ENCODE results near the gene CEMIP2. TPM values are rescaled to one million over a fixed set of nuclear protein-coding genes. Genes with fewer than 3 reads are reported as not detected.

CEMIP2 gene
- polyA plus RNA-seq, 6 donors from 2014 or later = 28.7 to 51.7 (median 41.8) TPM

DNA sequence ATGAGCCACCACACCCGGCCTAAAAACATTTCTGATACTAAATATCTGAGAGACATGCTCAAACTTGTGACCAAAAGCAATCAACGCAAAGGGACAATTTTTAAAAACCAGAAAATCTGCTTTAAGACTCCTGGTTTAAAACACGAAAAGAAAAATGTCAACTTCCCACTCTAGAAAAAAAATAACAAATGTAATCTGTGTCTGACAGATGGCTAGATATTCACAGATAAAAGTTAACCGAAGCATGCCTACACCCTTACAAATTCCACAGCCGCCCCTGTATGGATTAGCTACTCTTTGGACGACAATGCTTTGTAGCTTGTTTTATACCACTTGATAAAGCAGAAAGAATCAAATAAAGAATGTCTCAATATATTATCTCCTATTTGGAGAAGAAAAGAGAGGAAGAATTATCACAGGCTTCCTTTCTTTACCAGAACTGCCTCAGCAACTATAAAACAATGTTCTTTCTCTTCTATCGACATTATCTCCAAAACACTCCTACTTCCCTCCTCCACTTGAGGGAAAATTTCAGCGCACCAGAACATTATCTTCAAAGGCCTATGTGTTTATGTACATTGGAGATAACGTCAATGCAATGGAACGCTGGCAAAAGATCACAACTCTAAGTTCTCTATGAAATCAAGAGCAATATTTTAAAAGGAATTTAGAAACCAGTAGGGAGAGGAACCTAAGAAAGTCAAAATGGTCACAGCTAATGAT lies 26.2 kb downstream of the CEMIP2 start:
- Mint-ChIP-seq H3K27me3 (no peaks in the 10 kb centered on the region), H3K4me1 (peaks cover 15 to 27% (median 22%) of the 10 kb centered on the region in 3 donors), H3K36me3 (peaks cover 9 to 22% of the 10 kb centered on the region in 2 donors), H3K27ac (peak overlapping the region in 5 of 6 donors; percentile 29 to 91 (median 50)), H3K4me3 (no peak overlapping the region), H3K9me3 (no peaks in the 10 kb centered on the region)
- DNase-seq = no peak
- no peak for ATAC-seq (ENCODE audit: low read depth in 2 of 2)

DNA sequence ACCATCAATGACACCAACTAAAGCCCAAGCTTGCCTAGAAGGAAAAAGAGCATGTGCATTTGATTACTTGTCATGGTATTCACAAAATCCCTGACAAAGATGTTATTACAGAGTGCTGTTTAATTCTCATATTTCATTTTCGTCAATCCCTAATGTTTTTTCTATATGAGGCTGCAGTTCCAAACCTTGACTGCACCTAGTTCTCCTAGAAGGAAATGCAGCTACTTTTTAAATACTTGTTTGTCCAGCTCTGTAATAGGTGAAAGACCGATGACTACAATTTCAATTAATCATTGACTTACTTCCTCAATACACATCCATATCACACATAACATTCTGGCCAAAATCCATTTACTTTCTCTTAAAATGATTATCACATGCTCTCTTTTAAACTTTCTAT lies 28.1 kb downstream of the CEMIP2 start:
- Mint-ChIP-seq H3K27me3 (no peaks in the 10 kb centered on the region), H3K27ac (peak overlapping the region in 2 of 6 donors; percentile 3 to 63), H3K9me3 (no peaks in the 10 kb centered on the region), H3K4me3 (no peak overlapping the region), H3K36me3 (peaks cover 10 to 21% of the 10 kb centered on the region in 2 donors), H3K4me1 (peaks cover 17 to 27% (median 17%) of the 10 kb centered on the region in 3 donors)
- no peak for DNase-seq
- no peak for ATAC-seq (ENCODE audit: low read depth in 2 of 2)

GRCh38 chr9:71737455-71737854 lies 30.9 kb downstream of the CEMIP2 start:
- DNase-seq = no peak
- H3K9me3 Mint-ChIP-seq = no peaks in the 10 kb centered on the region
- H3K4me1 Mint-ChIP-seq = peaks cover 5 to 16% (median 12%) of the 10 kb centered on the region in 3 donors
- no peak overlapping the region for H3K27ac Mint-ChIP-seq
- no peak for ATAC-seq (ENCODE audit: low read depth in 2 of 2)
- H3K27me3 Mint-ChIP-seq = no peaks in the 10 kb centered on the region
- H3K36me3 Mint-ChIP-seq = peaks cover 26 to 39% of the 10 kb centered on the region in 2 donors
- no peak overlapping the region for H3K4me3 Mint-ChIP-seq

DNA sequence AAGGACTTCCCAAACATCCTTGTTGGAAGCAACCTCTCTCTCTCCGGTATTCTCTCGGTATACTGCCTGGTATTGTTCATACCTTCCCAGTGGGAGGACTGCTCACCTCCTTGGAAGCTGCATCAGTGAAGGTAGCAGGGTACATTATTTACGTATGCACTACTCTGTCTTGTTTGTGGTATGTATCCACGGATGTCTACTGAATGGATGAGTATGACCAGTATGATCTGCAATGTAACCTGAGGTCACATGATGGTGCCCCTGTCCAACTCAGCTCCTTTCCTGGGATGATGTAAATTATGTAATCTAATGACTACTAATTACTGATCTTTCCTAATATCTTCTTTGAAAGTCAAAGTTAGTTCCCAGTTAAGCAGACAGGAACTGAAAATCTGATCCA lies 32.1 kb downstream of the CEMIP2 start:
- ATAC-seq (ENCODE audit: low read depth in 2 of 2) (no peak), DNase-seq (no peak)
- no peaks in the 10 kb centered on the region for H3K9me3 Mint-ChIP-seq
- H3K27ac Mint-ChIP-seq = peak overlapping the region in 3 of 6 donors; percentile 15 to 52 (median 49)
- no peak overlapping the region for H3K4me3 Mint-ChIP-seq
- H3K4me1 Mint-ChIP-seq = peaks cover 2 to 11% (median 6%) of the 10 kb centered on the region in 3 donors
- peaks cover 33 to 47% of the 10 kb centered on the region in 2 donors for H3K36me3 Mint-ChIP-seq
- no peaks in the 10 kb centered on the region for H3K27me3 Mint-ChIP-seq

DNA sequence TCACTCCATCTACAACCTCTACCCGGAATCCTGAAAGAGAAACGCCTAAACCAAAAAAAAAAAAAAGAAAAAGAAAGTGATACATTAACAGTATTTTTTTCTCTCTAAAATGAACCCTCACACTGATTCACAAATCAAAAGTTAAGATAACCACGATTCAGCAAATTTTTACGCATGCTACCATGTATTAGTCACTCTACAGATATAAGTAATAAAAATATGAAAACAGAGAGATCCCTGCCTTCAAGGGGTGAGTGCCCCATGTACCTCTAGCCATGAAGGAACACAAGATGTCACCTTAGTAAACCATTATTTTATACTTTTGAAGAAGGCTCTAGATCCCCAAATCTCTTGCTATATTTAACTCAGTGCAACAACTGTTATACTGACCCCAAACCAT lies 33.4 kb downstream of the CEMIP2 start:
- Mint-ChIP-seq H3K27ac (no peak overlapping the region), H3K4me1 (peaks cover 2 to 6% (median 6%) of the 10 kb centered on the region in 3 donors), H3K9me3 (no peaks in the 10 kb centered on the region), H3K36me3 (peaks cover 46 to 53% of the 10 kb centered on the region in 2 donors), H3K27me3 (no peaks in the 10 kb centered on the region), H3K4me3 (no peak overlapping the region)
- no peak for ATAC-seq (ENCODE audit: low read depth in 2 of 2)
- no peak for DNase-seq

- Mint-ChIP-seq H3K27ac (peak overlapping the region in 3 of 6 donors; percentile 63 to 90 (median 74)), H3K9me3 (no peaks in the 10 kb centered on the region), H3K36me3 (peaks cover 51 to 56% of the 10 kb centered on the region in 2 donors), H3K27me3 (no peaks in the 10 kb centered on the region), H3K4me3 (no peak overlapping the region), H3K4me1 (peaks cover 2 to 6% (median 6%) of the 10 kb centered on the region in 3 donors)
- DNase-seq (no peak), ATAC-seq (ENCODE audit: low read depth in 2 of 2) (no peak)
Measured at GRCh38 chr9:71733176-71733575, 35.1 kb downstream of the CEMIP2 start.

DNA sequence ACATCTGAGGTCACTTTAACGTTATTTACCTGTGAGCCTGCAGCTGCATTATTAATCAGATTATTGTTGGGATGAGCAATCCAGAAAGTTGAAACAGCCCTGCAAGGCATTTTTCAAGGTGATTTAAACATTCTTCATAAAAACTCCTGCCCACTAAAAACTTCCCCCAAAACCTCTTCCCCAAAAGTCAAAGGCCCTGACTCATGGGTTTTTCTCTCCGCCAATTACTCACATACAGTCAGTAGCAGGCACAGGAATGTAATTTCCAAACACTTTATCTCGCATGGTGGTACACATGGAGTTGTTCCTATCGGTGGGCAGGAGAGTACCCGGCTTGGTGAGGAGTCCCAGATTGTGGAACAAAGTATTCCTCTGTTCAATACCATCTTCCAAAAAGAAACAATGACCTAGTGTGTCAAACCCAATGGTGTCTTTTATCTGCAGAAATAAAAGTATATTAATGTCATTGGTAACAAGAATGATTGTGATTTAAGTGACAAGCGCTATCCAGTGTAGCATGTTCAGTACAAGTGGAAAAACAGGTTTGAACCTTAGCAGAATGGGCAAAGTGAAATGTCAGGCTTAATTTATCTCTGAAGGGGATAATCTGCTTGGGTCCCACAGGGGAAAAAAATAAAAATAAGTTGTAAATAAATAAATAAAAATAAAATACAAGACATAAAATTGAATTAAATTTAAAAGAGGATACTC lies 38.3 kb downstream of the CEMIP2 start:
- no peak for ATAC-seq (ENCODE audit: low read depth in 2 of 2)
- Mint-ChIP-seq H3K27ac (peak overlapping the region in 1 of 6 donors; percentile 43), H3K9me3 (no peaks in the 10 kb centered on the region), H3K36me3 (peaks cover 41 to 50% of the 10 kb centered on the region in 2 donors), H3K4me1 (peaks cover 0 to 4% (median 0%) of the 10 kb centered on the region in 3 donors), H3K4me3 (no peak overlapping the region), H3K27me3 (no peaks in the 10 kb centered on the region)
- DNase-seq = no peak

DNA sequence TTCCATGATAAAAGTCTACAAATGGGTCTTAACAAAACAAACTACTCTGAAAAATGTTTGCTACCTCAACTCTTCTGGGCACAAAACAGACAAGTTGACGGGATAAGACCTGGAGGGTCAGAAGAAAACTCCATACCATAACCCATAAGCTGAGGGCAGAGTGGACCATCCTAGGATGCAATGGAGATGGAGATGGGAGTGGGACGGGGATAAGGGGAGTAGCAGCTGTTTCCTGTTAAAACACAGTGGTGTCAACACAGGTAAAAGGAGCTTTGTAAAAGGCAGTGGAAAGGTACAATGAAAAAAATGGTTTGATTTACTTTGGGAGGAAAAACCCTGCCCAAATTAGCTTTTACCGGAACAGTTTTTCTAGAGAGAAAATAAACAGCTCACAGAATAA lies 41.6 kb downstream of the CEMIP2 start:
- Mint-ChIP-seq H3K27ac (no peak overlapping the region), H3K9me3 (no peaks in the 10 kb centered on the region), H3K27me3 (no peaks in the 10 kb centered on the region), H3K4me3 (no peak overlapping the region), H3K36me3 (peaks cover 35% of the 10 kb centered on the region in 2 donors), H3K4me1 (no peaks in the 10 kb centered on the region)
- ATAC-seq (ENCODE audit: low read depth in 2 of 2) = no peak
- no peak for DNase-seq

GRCh38 chr9:71725590-71726338 lies 42.5 kb downstream of the CEMIP2 start:
- Mint-ChIP-seq H3K36me3 (peaks cover 28 to 30% of the 10 kb centered on the region in 2 donors), H3K27ac (no peak overlapping the region), H3K27me3 (no peaks in the 10 kb centered on the region), H3K4me1 (no peaks in the 10 kb centered on the region), H3K4me3 (no peak overlapping the region), H3K9me3 (no peaks in the 10 kb centered on the region)
- DNase-seq = no peak
- ATAC-seq (ENCODE audit: low read depth in 2 of 2) = no peak

DNA sequence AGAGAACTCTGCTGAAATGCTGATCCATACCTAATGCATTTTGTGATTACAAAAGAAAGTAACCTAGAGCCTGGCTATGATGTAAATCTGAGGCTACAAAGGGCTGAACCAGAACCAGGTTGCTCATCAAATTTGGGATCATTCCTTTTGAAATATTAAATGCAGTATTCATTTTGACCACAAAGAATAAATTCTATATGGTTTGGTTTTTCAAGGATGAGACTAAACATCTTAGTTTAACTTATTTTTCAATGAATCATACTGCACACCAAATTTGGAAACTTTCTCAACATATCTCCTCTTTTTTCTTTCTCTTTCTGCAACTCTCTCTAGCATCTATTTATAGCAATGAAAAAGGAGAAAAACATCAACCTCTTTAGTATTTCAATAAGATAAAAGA lies 46.5 kb downstream of the CEMIP2 start:
- Mint-ChIP-seq H3K4me3 (no peak overlapping the region), H3K9me3 (no peaks in the 10 kb centered on the region), H3K27ac (peak overlapping the region in 1 of 6 donors; percentile 76), H3K36me3 (peaks cover 24 to 26% of the 10 kb centered on the region in 2 donors), H3K27me3 (no peaks in the 10 kb centered on the region), H3K4me1 (peaks cover 0 to 4% (median 0%) of the 10 kb centered on the region in 3 donors)
- DNase-seq (no peak), ATAC-seq (ENCODE audit: low read depth in 2 of 2) (no peak)

DNA sequence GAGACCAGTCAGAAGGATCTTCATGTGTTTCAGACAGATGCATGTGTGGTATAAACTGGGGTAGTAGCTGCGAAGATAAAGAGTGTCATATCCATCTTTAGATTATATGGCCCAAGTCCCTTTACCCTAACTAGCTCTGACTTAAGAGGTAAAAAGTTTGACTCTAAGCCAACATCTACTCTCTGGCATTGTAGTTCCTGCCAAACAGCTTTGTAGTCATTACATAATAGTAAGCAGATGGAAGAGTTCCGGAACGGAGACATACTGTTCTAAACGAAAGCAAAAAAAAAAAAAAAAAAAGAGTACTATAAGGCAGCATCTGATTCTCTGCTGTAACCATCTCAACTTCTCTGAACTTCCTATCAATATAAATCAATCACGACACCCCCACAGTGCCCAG lies 48.8 kb downstream of the CEMIP2 start:
- H3K36me3 Mint-ChIP-seq = peaks cover 26 to 31% of the 10 kb centered on the region in 2 donors
- no peaks in the 10 kb centered on the region for H3K27me3 Mint-ChIP-seq
- DNase-seq (no peak), ATAC-seq (ENCODE audit: low read depth in 2 of 2) (no peak)
- H3K9me3 Mint-ChIP-seq = no peaks in the 10 kb centered on the region
- H3K4me1 Mint-ChIP-seq = peaks cover 0 to 4% (median 0%) of the 10 kb centered on the region in 3 donors
- peak overlapping the region in 4 of 6 donors; percentile 54 to 92 (median 72) for H3K27ac Mint-ChIP-seq
- no peak overlapping the region for H3K4me3 Mint-ChIP-seq

DNA sequence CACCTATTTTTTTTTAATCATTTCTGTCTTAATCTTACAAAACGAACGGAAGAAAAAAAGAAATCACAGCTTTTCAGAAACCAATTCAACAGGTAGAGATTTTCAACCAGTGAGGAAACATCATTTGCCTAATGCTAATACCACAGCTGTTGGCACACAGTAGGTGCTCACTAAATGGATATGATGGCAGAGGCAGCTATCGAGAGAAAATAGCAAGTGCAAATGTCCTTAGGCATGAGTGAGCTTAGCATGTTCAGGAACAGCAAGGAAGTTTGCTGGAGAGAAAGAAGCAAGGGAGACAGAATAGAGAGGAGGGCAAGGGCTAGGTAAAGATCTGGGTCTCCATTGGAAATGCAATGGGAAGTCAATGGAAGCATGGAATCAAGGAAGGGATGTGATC lies 49.2 kb downstream of the CEMIP2 start:
- H3K4me1 Mint-ChIP-seq = peaks cover 0 to 4% (median 0%) of the 10 kb centered on the region in 3 donors
- no peak for ATAC-seq (ENCODE audit: low read depth in 2 of 2)
- H3K9me3 Mint-ChIP-seq = no peaks in the 10 kb centered on the region
- H3K36me3 Mint-ChIP-seq = peaks cover 30 to 31% of the 10 kb centered on the region in 2 donors
- no peaks in the 10 kb centered on the region for H3K27me3 Mint-ChIP-seq
- DNase-seq = no peak
- no peak overlapping the region for H3K4me3 Mint-ChIP-seq
- peak overlapping the region in 2 of 6 donors; percentile 54 to 92 for H3K27ac Mint-ChIP-seq

DNA sequence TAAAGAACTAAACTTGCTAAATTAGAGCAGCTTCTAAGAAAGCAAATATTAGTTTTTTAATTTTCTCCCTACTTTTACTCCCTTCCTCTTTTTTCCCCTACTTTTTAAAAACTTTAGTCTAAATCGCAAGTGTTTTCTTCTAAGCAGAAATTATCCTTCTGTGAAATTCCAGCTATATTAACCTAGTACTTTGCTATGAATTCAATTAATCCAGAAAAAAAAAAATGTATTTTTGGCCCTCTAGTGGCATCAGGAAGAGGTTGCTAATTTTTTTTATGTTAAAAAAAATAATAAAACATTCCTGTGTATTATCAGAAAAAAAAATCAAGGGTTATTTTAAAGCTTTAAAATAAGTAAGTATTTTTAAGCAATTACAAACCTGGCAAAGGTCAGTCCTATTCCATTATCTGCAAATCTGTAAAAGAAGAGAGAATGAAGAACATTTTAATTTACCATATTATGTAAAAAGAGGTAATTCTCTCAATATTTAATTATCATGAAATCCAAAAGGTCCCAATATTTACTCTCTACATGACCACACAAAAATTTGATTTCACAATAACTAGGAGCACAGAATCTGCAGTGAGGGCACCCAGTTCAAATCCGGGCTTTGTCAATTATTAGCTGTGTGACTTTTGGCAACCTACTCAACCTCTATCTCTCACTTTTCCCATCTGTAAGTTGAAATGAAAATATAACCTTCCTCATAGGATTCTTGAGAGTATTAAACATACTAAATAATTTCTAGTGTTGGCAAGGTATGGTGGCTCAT lies 52.0 kb downstream of the CEMIP2 start:
- DNase-seq (no peak), ATAC-seq (ENCODE audit: low read depth in 2 of 2) (no peak)
- H3K9me3 Mint-ChIP-seq = no peaks in the 10 kb centered on the region
- no peaks in the 10 kb centered on the region for H3K27me3 Mint-ChIP-seq
- H3K4me3 Mint-ChIP-seq = peak overlapping the region in 1 of 8 donors; percentile 21
- peaks cover 37 to 44% of the 10 kb centered on the region in 2 donors for H3K36me3 Mint-ChIP-seq
- peak overlapping the region in 3 of 6 donors; percentile 51 to 59 (median 53) for H3K27ac Mint-ChIP-seq
- H3K4me1 Mint-ChIP-seq = peaks cover 0 to 4% (median 0%) of the 10 kb centered on the region in 3 donors

Data from naive B cell (primary cell).